ENCODE results near the gene BRD3OS. TPM values are rescaled to one million over a fixed set of nuclear protein-coding genes. Genes with fewer than 3 reads are reported as not detected.

Gene BRD3OS
- total and polyA plus RNA-seq, 2 experiments from 2014 or later = 36.3 to 36.6 TPM

- in situ Hi-C loops (cut with MboI) = no loop called here
- H3F3A ChIP-seq (ENCODE audit: insufficient read depth) = no peaks in the 10 kb centered on the region
- H3K79me2 ChIP-seq (ENCODE audit: insufficient read depth) = peaks cover 48% of the 10 kb centered on the region
- H3K9me3 ChIP-seq (ENCODE audit: low read depth) = no peaks in the 10 kb centered on the region
- no peaks in the 10 kb centered on the region for H4K20me1 ChIP-seq (ENCODE audit: insufficient read depth)
- H3K4me2 ChIP-seq (ENCODE audit: unreplicated experiment) = no peak overlapping the region
- no peak for TF ChIP-seq EZH2 (IDR thresholded peaks at IDR 0.05; ENCODE audit: insufficient read depth, poor library complexity, severe bottlenecking)
- TF ChIP-seq EZH2phosphoT487 (IDR thresholded peaks at IDR 0.05; ENCODE audit: insufficient read depth, low read depth) = no peak
- no peak overlapping the region for H2AFZ ChIP-seq
- H3K4me3 ChIP-seq = no peak overlapping the region
- no peaks in the 10 kb centered on the region for H3K27me3 ChIP-seq (replicated peaks; ENCODE audit: insufficient read depth)
- H3K4me1 ChIP-seq (ENCODE audit: insufficient read depth) = peaks cover 6% of the 10 kb centered on the region; the same call in 1 of the 2 replicates
- H3K27ac ChIP-seq = no peak overlapping the region
- 90% methylated on average over 40 to 44 of the region's 44 CpGs for WGBS, 2 experiments (ENCODE audit: low coverage in 1 of 2, low lambda C conversion rate in 2 of 2, missing lambda C conversion rate in 2 of 2)
- no peaks in the 10 kb centered on the region for H3K9me2 ChIP-seq (ENCODE audit: insufficient read depth)
- H3K9ac ChIP-seq = no peak overlapping the region
- no peaks in the 10 kb centered on the region for H3K36me3 ChIP-seq (ENCODE audit: low read depth)
- DNase-seq = no peak
These were observed 28.9 kb downstream of the BRD3OS start for GRCh38 chr9:134053941-134054761.

- H4K20me1 ChIP-seq (ENCODE audit: insufficient read depth) = no peaks in the 10 kb centered on the region
- H3K36me3 ChIP-seq (ENCODE audit: low read depth) = no peaks in the 10 kb centered on the region
- no peaks in the 10 kb centered on the region for H3K9me2 ChIP-seq (ENCODE audit: insufficient read depth)
- H3K9ac ChIP-seq = peak overlapping the region; percentile 8; the same call in 1 of the 2 replicates
- DNase-seq = no peak
- no peak overlapping the region for H3K4me3 ChIP-seq
- peaks cover 6% of the 10 kb centered on the region; the same call in 1 of the 2 replicates for H3K4me1 ChIP-seq (ENCODE audit: insufficient read depth)
- peak overlapping the region; percentile 14; the same call in 1 of the 2 replicates for H3K27ac ChIP-seq
- H3F3A ChIP-seq (ENCODE audit: insufficient read depth) = no peaks in the 10 kb centered on the region
- in situ Hi-C loops (cut with MboI) = no loop called here
- peak overlapping the region; percentile 28 for H3K4me2 ChIP-seq (ENCODE audit: unreplicated experiment)
- peaks cover 58% of the 10 kb centered on the region for H3K79me2 ChIP-seq (ENCODE audit: insufficient read depth)
- no peaks in the 10 kb centered on the region for H3K9me3 ChIP-seq (ENCODE audit: low read depth)
- TF ChIP-seq EZH2 (IDR thresholded peaks at IDR 0.05; ENCODE audit: insufficient read depth, poor library complexity, severe bottlenecking) (no peak), EZH2phosphoT487 (IDR thresholded peaks at IDR 0.05; ENCODE audit: insufficient read depth, low read depth) (no peak)
- WGBS, 2 experiments (ENCODE audit: low coverage in 1 of 2, low lambda C conversion rate in 2 of 2, missing lambda C conversion rate in 2 of 2) = 88 to 90% methylated on average over 27 to 28 of the region's 28 CpGs
- H2AFZ ChIP-seq = no peak overlapping the region
- H3K27me3 ChIP-seq (replicated peaks; ENCODE audit: insufficient read depth) = no peaks in the 10 kb centered on the region
These were observed 29.9 kb downstream of the BRD3OS start for GRCh38 chr9:134054891-134055811.

- Histone ChIP-seq H3K9me2 (ENCODE audit: insufficient read depth) (no peaks in the 10 kb centered on the region), H2AFZ (no peak overlapping the region), H3K9ac (peak overlapping the region; percentile 8), H3K27me3 (replicated peaks; ENCODE audit: insufficient read depth) (no peaks in the 10 kb centered on the region), H3K4me2 (ENCODE audit: unreplicated experiment) (peak overlapping the region; percentile 28), H3F3A (ENCODE audit: insufficient read depth) (no peaks in the 10 kb centered on the region), H3K4me3 (no peak overlapping the region), H3K36me3 (ENCODE audit: low read depth) (no peaks in the 10 kb centered on the region), H3K9me3 (ENCODE audit: low read depth) (no peaks in the 10 kb centered on the region), H3K4me1 (ENCODE audit: insufficient read depth) (peaks cover 6% of the 10 kb centered on the region; the same call in 1 of the 2 replicates), H3K79me2 (ENCODE audit: insufficient read depth) (peaks cover 66% of the 10 kb centered on the region), H3K27ac (peak overlapping the region; percentile 14; the same call in 1 of the 2 replicates), H4K20me1 (ENCODE audit: insufficient read depth) (peaks cover 4% of the 10 kb centered on the region; the same call in 1 of the 2 replicates)
- WGBS, 2 experiments (ENCODE audit: low coverage in 1 of 2, low lambda C conversion rate in 2 of 2, missing lambda C conversion rate in 2 of 2) = 16% methylated on average over 12 to 13 of the region's 13 CpGs
- TF ChIP-seq EZH2phosphoT487 (IDR thresholded peaks at IDR 0.05; ENCODE audit: insufficient read depth, low read depth) (no peak), EZH2 (IDR thresholded peaks at IDR 0.05; ENCODE audit: insufficient read depth, poor library complexity, severe bottlenecking) (no peak)
- peak; percentile 90 for DNase-seq
- in situ Hi-C loops (cut with MboI) = no loop called here
These were observed 30.7 kb downstream of the BRD3OS start for GRCh38 chr9:134055981-134056461.
